Esophagus muscularis mucosa (tissue), 4 donors: ENCODE data around the gene LRP1. TPM values are rescaled to one million over a fixed set of nuclear protein-coding genes. Genes with fewer than 3 reads are reported as not detected.

Experiments used
- DNase-seq: peaks from one replicate; pipeline ENCODE4 v3.0.0-alpha.2; 2017; ENCODE audit errors: extremely low spot score
- H3K27ac ChIP-seq, 4 donors: fragments of 200-600 bp; sonication (generic); replicated peaks in 1 of 4; 1 replicate in 3 of 4; 2 replicates in 1 of 4; pipeline ENCODE4 v1.5.1; 2016 to 2019; ENCODE audit warnings: mild to moderate bottlenecking in 1 of 4
- H3K27me3 ChIP-seq, 4 donors: fragments of 200-600 bp; sonication (generic); one replicate each; pipeline versions ENCODE4 v1.5.1 to v1.6.0; 2016 to 2019
- H3K36me3 ChIP-seq, 4 donors: fragments of 200-600 bp; sonication (generic); one replicate each; pipeline ENCODE4 v1.5.1; 2016 to 2019
- H3K4me1 ChIP-seq, 4 donors: fragments of 200-600 bp; sonication (generic); one replicate each; pipeline ENCODE4 v1.5.1; 2016 to 2019
- H3K4me3 ChIP-seq, 4 donors: fragments of 200-600 bp; sonication (generic); 1 replicate in 2 of 4; 2 replicates in 2 of 4; pipeline ENCODE4 v1.5.1; 2016 to 2019; ENCODE audit warnings: mild to moderate bottlenecking in 4 of 4, moderate library complexity in 1 of 4
- H3K9me3 ChIP-seq, 4 donors: fragments of 200-600 bp; sonication (generic); 1 replicate in 3 of 4; 2 replicates in 1 of 4; pipeline ENCODE4 v1.5.1; 2016 to 2019
- CTCF ChIP-seq, 3 experiments: fragments of 200-600 bp in 2 of 3; fragments of 450-650 bp in 1 of 3; sonication (generic) in 2 of 3; IDR thresholded peaks; one replicate each; pipeline ENCODE4 v1.5.1; 2017 to 2019; ENCODE audit warnings: antibody characterized with exemption in 3 of 3, mild to moderate bottlenecking in 2 of 3, moderate library complexity in 1 of 3
- EP300 ChIP-seq: sonication (generic); formaldehyde crosslinking; IDR thresholded peaks from one replicate; pipeline ENCODE4 v1.6.1; 2017; ENCODE audit warnings: antibody characterized with exemption
- POLR2A ChIP-seq: fragments of 450-650 bp; IDR thresholded peaks from one replicate; pipeline ENCODE4 v1.6.1; 2017; ENCODE audit warnings: antibody characterized with exemption, moderate library complexity, mild to moderate bottlenecking, low read depth
- POLR2AphosphoS5 ChIP-seq, 2 donors: sonication (generic); formaldehyde crosslinking; IDR thresholded peaks; one replicate each; pipeline ENCODE4 v1.6.1; 2017; ENCODE audit warnings: antibody characterized with exemption in 2 of 2
- WGBS: methylation state at CpG from one replicate; pipeline ENCODE4 v1.1.5; 2018; 5-methylcytosine and 5-hydroxymethylcytosine counted together
- intact Hi-C: fragments of 100-400 bp; cut with DNase I; formaldehyde crosslinking; loops from one replicate; pipeline ENCODE4 v1.15.1; 2023
- total RNA-seq, 4 donors: library from RNA; depleted of rRNA; stranded (reverse); fragments of >200 nt; gene quantifications; one replicate each; pipeline versions ENCODE4 v1.1.0 to v1.2.1, GENCODE V29; 2016

LRP1 gene
- total RNA-seq, 4 donors from 2014 or later = 203 to 338 (median 250) TPM

DNA sequence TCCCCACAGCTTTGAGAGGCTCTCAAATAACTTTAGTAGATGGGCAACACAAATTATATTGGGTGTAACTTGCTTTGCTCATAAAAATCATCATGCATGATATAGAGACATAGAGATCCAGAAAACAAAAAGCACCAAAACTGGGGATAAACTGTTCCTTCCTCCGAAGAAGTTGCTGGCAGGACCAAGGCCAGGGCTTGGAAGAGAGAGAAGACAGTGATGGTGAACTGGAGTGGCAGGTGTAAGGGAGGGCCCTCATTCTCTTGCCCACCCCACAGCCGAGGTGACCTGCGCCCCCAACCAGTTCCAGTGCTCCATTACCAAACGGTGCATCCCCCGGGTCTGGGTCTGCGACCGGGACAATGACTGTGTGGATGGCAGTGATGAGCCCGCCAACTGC is 72.9 kb downstream of the LRP1 start:
- H3K4me1 ChIP-seq = no peaks in the 10 kb centered on the region
- H3K9me3 ChIP-seq = no peaks in the 10 kb centered on the region
- intact Hi-C loops = no loop called here
- H3K4me3 ChIP-seq = no peak overlapping the region
- no peak for TF ChIP-seq EP300
- no peak for TF ChIP-seq CTCF (IDR thresholded peaks at IDR 0.05)
- TF ChIP-seq POLR2A = no peak
- TF ChIP-seq POLR2AphosphoS5 (IDR thresholded peaks at IDR 0.05) = no peak
- H3K36me3 ChIP-seq = peaks cover 85 to 100% (median 100%) of the 10 kb centered on the region in 4 donors
- no peaks in the 10 kb centered on the region for H3K27me3 ChIP-seq
- 81% methylated on average over 7 of the region's 8 CpGs for WGBS
- H3K27ac ChIP-seq = no peak overlapping the region
- no peak for DNase-seq

DNA sequence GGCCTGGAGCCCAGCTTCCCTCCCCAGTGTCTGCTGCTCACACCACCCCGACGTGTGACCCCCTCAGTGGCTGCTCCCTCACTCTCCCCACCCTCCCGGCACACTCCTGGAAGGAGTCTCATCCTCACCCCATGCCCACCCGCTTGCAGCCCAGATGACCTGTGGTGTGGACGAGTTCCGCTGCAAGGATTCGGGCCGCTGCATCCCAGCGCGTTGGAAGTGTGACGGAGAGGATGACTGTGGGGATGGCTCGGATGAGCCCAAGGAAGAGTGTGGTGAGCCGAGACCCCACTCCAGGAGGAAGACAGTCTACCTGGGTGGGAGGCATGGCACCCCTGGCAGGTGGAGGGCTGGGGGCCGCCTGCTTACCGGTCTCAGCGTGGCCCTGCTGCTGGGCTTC is 73.3 kb downstream of the LRP1 start:
- DNase-seq = no peak
- no peak overlapping the region for H3K27ac ChIP-seq
- intact Hi-C loops = no loop called here
- no peak for TF ChIP-seq POLR2AphosphoS5 (IDR thresholded peaks at IDR 0.05)
- no peak for TF ChIP-seq EP300
- TF ChIP-seq POLR2A = no peak
- TF ChIP-seq CTCF (IDR thresholded peaks at IDR 0.05) = no peak
- H3K4me1 ChIP-seq = no peaks in the 10 kb centered on the region
- H3K36me3 ChIP-seq = peaks cover 85 to 100% (median 100%) of the 10 kb centered on the region in 4 donors
- WGBS = 88% methylated on average over 15 of the region's 16 CpGs
- no peaks in the 10 kb centered on the region for H3K9me3 ChIP-seq
- no peaks in the 10 kb centered on the region for H3K27me3 ChIP-seq
- no peak overlapping the region for H3K4me3 ChIP-seq

- intact Hi-C loops = no loop called here
- Histone ChIP-seq H3K27me3 (no peaks in the 10 kb centered on the region), H3K4me3 (no peak overlapping the region), H3K36me3 (peaks cover 82 to 100% (median 96%) of the 10 kb centered on the region in 4 donors), H3K4me1 (no peaks in the 10 kb centered on the region), H3K27ac (no peak overlapping the region), H3K9me3 (no peaks in the 10 kb centered on the region)
- WGBS = 100% methylated on average over 1 of the region's 19 CpGs
- no peak for DNase-seq
- TF ChIP-seq POLR2A (no peak), EP300 (no peak), POLR2AphosphoS5 (IDR thresholded peaks at IDR 0.05) (no peak), CTCF (IDR thresholded peaks at IDR 0.05) (no peak)
Measured at GRCh38 chr12:57202321-57202720, 74.0 kb downstream of the LRP1 start.

DNA sequence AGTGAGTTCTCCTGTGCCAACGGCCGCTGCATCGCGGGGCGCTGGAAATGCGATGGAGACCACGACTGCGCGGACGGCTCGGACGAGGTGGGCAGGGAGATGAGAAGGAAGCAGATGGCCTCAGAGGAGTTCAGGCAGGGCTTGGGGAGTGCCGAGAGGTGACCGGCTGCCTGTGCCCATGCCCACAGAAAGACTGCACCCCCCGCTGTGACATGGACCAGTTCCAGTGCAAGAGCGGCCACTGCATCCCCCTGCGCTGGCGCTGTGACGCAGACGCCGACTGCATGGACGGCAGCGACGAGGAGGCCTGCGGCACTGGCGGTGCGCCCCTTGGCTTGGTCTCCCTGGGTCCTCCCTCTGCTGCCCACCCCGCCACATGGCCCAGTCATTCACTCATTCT is 74.9 kb downstream of the LRP1 start:
- TF ChIP-seq CTCF (IDR thresholded peaks at IDR 0.05) (no peak), POLR2AphosphoS5 (IDR thresholded peaks at IDR 0.05) (no peak), POLR2A (no peak), EP300 (no peak)
- peaks cover 78 to 100% (median 92%) of the 10 kb centered on the region in 4 donors for H3K36me3 ChIP-seq

GRCh38 chr12:57203791-57204190 is 75.5 kb downstream of the LRP1 start:
- intact Hi-C loops = no loop called here
- WGBS = 85% methylated on average over 5 of the region's 11 CpGs
- no peak overlapping the region for H3K4me3 ChIP-seq
- no peaks in the 10 kb centered on the region for H3K27me3 ChIP-seq
- no peaks in the 10 kb centered on the region for H3K9me3 ChIP-seq
- H3K36me3 ChIP-seq = peaks cover 72 to 100% (median 89%) of the 10 kb centered on the region in 4 donors
- TF ChIP-seq POLR2A (no peak), CTCF (IDR thresholded peaks at IDR 0.05) (no peak), POLR2AphosphoS5 (IDR thresholded peaks at IDR 0.05) (no peak), EP300 (no peak)
- no peak overlapping the region for H3K27ac ChIP-seq
- peaks cover 0 to 11% (median 4%) of the 10 kb centered on the region in 4 donors for H3K4me1 ChIP-seq
- DNase-seq = no peak

More for the DNA sequence above, 74.9 kb downstream of the LRP1 start:
- H3K4me3 ChIP-seq = no peak overlapping the region
- no peak overlapping the region for H3K27ac ChIP-seq
- WGBS = 95% methylated on average over 28 of the region's 28 CpGs
- DNase-seq = no peak
- intact Hi-C loops = no loop called here
- H3K27me3 ChIP-seq = no peaks in the 10 kb centered on the region
- peaks cover 0 to 5% (median 1%) of the 10 kb centered on the region in 4 donors for H3K4me1 ChIP-seq
- no peaks in the 10 kb centered on the region for H3K9me3 ChIP-seq
